Fibroblast of mammary gland (primary cell): Measurements from ENCODE around the gene GLE1.
A peak's percentile ranks its signal among the peaks of the same experiment; 100 is the strongest.
"Not testable (repeated sequence)": the region's sequence is repeated elsewhere in the genome, so short reads cannot be mapped to it uniquely, and the experiment has no call there.

Experiments used
- DNase-seq: peaks from one replicate; pipeline ENCODE4 v3.0.0-alpha.2; 2010; ENCODE audit warnings: low read depth
- H3K4me3 ChIP-seq: 2 replicates; pipeline ENCODE4 v1.5.1; 2011; ENCODE audit warnings: low read depth, mild to moderate bottlenecking, low read length, moderate library complexity; ENCODE audit not compliant: control insufficient read depth
- CTCF ChIP-seq: conservative IDR thresholded peaks from 2 replicates; pipeline ENCODE4 v1.5.1; 2011; ENCODE audit warnings: low read depth, low read length, inconsistent platforms; ENCODE audit not compliant: control insufficient read depth, insufficient read depth

Gene GLE1

GRCh38 chr9:128577206-128577605 lies 72.7 kb downstream of the GLE1 start:
- no peak overlapping the region for H3K4me3 ChIP-seq
- no peak for DNase-seq
- TF ChIP-seq CTCF = no peak

- no peak for DNase-seq
- TF ChIP-seq CTCF = no peak
- no peak overlapping the region for H3K4me3 ChIP-seq
Observed at GRCh38 chr9:128579194-128579593, 74.7 kb downstream of the GLE1 start.

- no peak for TF ChIP-seq CTCF
- no peak overlapping the region for H3K4me3 ChIP-seq
- DNase-seq = no peak
Observed at GRCh38 chr9:128580731-128581130, 76.2 kb downstream of the GLE1 start.

- not testable (repeated sequence) for DNase-seq, H3K4me3 ChIP-seq
Observed at GRCh38 chr9:128585155-128585554, 80.6 kb downstream of the GLE1 start.

- DNase-seq = peak; percentile 25
Observed at GRCh38 chr9:128586934-128587333, 82.4 kb downstream of the GLE1 start.

GRCh38 chr9:128587453-128587852 lies 82.9 kb downstream of the GLE1 start:
- TF ChIP-seq CTCF = no peak
- H3K4me3 ChIP-seq = no peak overlapping the region
- no peak for DNase-seq

More at GRCh38 chr9:128586934-128587333, 82.4 kb downstream of the GLE1 start:
- H3K4me3 ChIP-seq = not testable (repeated sequence)

- H3K4me3 ChIP-seq = no peak overlapping the region
- DNase-seq = no peak
- TF ChIP-seq CTCF = no peak
Observed at GRCh38 chr9:128588581-128589233, 84.2 kb downstream of the GLE1 start.
